ENCODE measurements around the gene NTMT1. TPM values are rescaled to one million over a fixed set of nuclear protein-coding genes. Genes with fewer than 3 reads are reported as not detected.
"Not testable (repeated sequence)": the region's sequence is repeated elsewhere in the genome, so short reads cannot be mapped to it uniquely, and the experiment has no call there.

NTMT1 gene
- total RNA-seq (ENCODE audit: insufficient read depth, low replicate concordance) = 13.5 TPM

DNA sequence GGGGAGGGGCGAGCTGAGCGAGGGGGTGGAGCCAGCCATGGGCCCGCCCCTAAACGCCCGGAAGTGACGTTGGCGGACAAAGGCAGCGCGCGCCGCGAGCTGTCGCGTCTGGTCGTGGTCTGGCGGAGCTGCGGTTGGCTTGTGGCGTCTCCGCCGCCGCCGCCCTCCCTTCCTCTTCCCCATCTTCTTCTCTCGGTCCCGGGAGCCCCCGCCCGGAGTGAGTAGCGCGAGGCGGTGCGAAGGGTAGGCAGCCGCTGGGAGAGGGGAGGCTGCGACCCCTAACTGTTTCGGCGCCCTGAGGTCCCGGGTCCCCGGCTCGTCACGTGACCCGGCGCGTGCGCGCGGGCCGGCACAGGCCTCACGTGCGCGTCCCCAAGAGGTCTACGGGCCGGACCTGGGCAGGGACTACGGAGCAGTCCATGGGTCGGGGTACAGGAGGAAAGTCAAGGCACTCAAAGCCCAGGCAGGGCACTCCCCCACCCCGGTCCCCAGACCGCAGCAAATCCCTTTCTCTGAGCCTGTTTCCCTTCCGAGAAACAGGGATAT lies at the start of gene NTMT1:
Gene NTMT1 (plus strand): TSS at position 85 of the 546 bp plus-strand sequence. CDS start 6,541 bp downstream, outside the sequence.
- DNase-seq (ENCODE audit: low spot score) = peak; percentile 84

DNA sequence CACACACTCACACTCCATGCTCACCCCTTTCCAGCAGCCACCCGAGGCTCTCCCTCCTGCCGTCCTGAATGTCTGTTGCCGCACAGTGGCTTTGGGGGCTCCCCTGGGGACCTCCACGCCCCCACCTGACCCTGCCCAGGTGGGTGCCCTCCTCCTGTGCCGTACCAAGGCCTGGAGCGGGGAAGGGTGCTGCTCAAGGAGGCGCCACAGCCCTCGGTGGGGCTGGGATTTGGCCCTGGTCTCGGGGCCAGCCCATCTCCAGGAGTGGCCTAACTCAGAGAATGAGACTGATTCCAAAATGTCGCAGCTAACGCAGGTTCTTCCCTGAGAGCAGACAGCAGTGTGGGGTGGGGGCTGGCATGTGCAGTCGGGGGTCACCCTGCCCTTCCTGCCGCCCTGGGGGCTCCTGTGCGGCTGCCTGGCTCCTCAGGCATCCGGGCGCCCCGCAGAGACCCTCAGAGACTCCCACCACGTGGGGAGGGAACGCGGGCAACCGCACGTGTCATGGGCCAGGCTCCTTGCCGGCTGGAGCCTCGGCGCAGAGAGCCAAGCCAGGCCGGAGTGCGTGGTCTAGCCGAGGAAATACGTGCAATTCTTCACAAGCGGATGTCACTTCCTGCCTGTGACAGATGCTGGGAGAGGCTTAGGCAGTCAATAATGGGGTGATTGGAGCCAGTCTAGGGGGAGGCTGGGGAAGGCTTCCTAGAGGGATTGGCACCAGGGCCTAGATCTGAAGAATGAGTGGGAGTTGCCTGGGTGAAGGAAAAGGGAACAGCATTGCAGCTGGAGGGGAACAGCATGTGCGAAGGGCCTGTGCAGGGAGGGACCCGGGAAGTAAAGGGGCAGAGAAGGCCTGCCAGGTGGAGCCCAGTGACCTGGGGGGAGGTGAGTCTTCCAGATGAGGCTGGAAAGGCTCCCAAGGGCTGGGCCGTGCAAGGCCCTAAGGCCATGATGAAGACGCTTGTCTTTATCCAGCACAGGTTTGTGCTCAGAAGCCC lies 49.1 kb upstream of the NTMT1 start:
- DNase-seq (ENCODE audit: low spot score) = no peak

DNA sequence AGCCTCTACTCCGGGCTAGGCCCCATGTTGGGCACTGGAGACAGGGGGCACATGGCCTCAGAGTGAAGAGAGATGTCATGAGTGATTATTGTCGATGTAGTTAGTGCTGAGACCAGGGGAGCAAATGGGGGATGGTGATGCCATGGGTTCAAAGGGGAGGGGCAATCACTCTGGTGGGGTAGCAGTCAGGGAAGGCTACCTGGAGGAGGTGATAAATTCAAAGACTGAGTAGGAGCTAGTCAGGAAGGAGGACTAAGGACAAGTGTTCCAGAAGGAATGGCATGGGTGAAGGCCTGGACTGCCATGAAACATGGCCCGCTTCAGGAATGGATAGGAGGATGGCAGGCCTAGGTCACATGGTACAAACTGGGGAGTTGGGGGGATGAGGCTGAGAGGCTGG lies 46.7 kb upstream of the NTMT1 start:
- no peak for DNase-seq (ENCODE audit: low spot score)

- DNase-seq (ENCODE audit: low spot score) = no peak
Measured at GRCh38 chr9:129580211-129580915, 45.6 kb upstream of the NTMT1 start.

- no peak for DNase-seq (ENCODE audit: low spot score)
Measured at GRCh38 chr9:129581505-129582189, 44.3 kb upstream of the NTMT1 start.

GRCh38 chr9:129582855-129583254 lies 43.1 kb upstream of the NTMT1 start:
- DNase-seq (ENCODE audit: low spot score) = no peak

DNA sequence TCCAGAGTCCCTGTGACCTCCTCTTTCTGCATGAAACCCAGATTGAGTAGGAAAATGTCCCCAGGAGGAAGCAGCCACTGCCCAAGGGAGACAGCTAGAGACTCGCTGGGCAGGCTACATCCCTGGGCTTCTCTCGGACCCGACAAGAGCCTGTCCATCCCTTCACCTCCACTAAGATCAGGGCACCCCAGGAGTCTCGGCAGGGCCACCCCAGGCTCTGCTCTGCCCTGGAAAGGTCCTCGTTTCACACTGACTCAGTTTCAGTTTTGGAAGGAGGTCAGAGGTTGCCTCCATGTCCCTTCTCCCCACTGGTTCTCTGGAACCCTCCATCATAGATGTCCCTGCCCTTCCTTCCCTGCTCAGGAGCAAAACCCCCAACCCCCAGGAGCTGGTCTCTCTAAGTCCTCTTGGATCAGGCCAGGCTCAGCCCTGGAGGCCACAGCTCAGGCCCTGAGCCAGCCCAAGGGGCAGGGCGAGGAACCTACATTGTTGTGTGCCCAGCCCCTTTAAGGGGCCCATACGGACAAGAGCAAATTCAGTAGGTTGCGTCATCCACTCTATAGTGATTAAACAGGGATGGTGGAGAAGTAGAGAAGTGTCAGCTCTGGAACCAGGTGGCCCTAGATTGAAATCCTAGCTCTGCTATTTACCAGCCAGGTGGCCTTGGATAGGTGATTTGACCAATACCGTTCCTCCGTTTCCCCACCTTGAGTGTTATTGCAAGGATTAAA lies 42.5 kb upstream of the NTMT1 start:
- no peak for DNase-seq (ENCODE audit: low spot score)

DNA sequence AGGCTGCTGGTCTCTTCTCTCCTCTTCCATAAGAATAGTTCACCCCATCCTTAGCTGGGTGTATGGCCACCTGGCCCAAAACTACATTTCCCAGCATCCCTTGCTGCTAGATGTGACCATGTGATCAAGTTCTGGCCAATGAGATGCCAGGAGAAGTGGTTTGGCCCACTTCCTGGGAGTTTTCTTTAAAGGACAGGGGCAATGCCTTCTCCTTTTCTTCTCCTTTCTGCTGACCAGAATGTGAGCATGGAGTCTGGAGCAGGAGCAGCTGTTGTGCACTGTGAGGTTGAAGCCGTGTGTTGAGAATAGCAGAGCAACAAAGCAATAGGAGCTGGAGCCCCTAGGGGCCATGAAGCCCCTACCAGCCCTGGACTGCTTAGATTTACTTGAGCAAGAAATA lies 41.8 kb upstream of the NTMT1 start:
- peak; percentile 88 for DNase-seq (ENCODE audit: low spot score)

GRCh38 chr9:129585352-129585751 lies 40.6 kb upstream of the NTMT1 start:
- no peak for DNase-seq (ENCODE audit: low spot score)

- DNase-seq (ENCODE audit: low spot score) = no peak
Measured at GRCh38 chr9:129586245-129586644, 39.7 kb upstream of the NTMT1 start.

DNA sequence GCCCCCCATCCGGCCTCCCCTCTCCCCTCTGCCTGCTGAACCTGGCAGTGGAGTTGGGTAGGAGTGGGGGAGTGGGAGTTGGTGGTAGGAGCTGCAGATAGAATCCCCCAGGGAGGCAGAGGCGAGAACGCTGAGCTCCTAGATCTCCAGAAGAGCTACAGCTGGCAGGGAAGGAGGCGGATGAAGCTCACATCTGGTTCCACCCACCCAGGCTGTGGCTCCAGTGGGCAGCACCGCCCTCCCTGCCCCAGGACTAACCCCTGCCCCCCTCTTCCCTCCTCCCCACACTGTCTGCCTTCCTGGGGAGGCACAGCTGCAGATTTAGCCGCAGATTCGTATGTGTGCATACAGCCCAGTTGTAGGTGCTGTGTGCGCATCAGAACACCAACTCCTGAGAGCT lies 39.3 kb upstream of the NTMT1 start:
- DNase-seq (ENCODE audit: low spot score) = peak; percentile 90

- peak; percentile 86 for DNase-seq (ENCODE audit: low spot score)
Measured at GRCh38 chr9:129587487-129588262, 38.3 kb upstream of the NTMT1 start.

DNA sequence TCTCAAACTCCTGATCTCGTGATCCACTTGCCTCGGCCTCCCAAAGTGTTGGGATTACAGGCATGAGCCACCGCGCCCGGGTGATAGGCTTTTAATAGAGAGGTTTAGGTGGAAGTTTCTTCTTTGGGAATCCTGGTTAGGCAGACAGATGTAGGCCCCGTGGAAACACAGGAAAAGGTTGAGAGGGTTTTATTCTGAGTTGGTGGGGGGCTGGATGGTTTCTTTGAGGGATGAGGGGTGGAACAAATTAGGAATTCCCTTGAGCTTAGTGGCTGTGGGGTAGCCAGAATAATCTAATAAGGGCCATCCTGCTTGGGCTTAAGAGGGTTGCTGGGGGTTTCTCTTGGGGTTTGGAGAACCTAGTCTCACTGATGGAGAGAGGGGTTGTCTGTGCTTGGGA lies 35.5 kb upstream of the NTMT1 start:
- DNase-seq (ENCODE audit: low spot score) = no peak

GRCh38 chr9:129591916-129592315 lies 34.0 kb upstream of the NTMT1 start:
- no peak for DNase-seq (ENCODE audit: low spot score)

DNA sequence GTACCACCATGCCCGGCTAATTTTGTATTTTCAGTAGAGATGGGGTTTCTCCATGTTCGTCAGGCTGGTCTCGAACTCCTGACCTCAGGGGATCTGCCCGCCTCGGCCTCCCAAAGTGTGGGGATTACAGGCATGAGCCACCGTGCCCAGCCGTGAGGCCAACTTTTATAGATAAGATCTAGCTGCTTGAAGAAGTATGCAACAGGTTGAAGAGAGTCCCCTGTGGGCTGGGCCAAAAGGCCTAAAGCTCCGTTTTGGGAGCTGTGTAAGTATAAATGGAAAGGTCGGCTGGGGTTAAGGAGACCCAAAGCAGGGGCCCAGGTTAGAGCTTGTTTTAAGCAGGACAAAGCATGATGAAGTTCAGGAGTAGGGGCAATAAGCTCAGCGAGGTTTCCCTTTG lies 33.2 kb upstream of the NTMT1 start:
- not testable (repeated sequence) for DNase-seq (ENCODE audit: low spot score)

DNA sequence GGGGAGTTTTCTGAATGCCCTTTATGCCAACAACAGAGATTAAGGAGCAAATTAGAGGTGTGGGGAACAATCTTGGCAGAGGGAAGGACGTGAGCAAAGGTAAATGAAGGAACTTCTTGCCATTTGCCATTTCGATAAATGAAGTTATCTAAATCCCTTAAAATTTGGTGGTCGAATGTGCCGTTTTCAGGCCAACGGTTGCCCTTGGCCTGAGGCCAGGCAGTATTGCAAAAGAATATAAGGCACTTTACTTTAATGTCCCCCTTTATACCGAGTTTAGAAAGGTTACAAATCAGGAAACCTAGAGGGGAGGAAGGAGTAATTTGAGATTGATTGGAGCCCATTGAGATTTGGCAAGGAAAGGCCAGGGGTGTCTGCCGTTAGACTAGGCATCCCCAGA lies 31.3 kb upstream of the NTMT1 start:
- no peak for DNase-seq (ENCODE audit: low spot score)

DNA sequence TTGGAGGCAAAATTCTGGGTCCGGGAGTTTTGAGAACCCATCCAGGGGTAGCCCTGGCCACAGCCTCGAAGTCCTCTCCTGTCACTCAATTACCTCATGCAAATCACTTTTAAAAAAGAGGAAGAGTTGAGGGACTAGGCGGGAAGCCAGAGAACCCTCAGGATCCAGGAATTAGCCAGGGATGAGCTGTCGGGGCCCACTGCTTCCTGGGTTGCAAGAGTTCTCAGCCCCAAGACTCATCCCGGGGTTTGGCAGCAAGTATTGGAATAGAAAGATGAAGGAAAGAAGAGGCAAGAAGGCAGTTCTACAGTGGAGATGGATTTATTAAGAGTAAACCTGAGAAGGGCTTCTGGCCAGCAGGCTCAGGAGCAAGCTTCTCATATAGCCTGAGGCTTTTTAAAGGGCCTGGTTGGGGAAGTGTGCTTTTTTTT lies 30.6 kb upstream of the NTMT1 start:
- DNase-seq (ENCODE audit: low spot score) = peak; percentile 73

DNA sequence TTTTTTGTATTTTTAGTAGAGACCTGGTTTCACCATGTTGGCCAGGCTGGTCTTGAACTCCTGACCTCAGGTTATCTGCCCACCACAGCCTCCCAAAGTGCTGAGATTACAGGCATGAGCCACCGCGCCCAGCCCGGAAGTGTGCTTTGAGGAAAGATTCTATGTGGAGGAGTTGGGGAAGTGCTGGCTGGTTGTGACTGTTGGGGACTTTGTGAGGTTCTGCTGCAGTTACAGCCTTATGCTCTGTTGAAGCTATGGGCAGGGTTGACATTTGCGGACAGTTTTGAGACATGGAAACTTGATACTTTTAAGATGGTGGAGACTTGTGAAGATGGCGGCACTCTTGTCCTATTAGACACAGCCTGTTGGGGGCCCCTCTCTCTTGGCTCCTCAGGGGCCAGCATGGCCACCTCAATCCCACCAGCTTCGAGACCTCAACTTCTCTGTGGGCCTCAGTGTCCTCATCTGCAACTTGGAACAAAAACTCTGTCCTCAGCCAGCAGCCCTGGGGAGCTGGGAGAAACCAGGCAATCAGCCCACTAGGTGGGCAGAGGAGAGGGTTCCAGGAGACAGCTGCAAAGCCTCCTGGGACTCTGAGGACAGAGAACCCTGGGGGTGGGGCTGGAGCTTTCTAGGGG lies 29.9 kb upstream of the NTMT1 start:
- DNase-seq (ENCODE audit: low spot score) = no peak

DNA sequence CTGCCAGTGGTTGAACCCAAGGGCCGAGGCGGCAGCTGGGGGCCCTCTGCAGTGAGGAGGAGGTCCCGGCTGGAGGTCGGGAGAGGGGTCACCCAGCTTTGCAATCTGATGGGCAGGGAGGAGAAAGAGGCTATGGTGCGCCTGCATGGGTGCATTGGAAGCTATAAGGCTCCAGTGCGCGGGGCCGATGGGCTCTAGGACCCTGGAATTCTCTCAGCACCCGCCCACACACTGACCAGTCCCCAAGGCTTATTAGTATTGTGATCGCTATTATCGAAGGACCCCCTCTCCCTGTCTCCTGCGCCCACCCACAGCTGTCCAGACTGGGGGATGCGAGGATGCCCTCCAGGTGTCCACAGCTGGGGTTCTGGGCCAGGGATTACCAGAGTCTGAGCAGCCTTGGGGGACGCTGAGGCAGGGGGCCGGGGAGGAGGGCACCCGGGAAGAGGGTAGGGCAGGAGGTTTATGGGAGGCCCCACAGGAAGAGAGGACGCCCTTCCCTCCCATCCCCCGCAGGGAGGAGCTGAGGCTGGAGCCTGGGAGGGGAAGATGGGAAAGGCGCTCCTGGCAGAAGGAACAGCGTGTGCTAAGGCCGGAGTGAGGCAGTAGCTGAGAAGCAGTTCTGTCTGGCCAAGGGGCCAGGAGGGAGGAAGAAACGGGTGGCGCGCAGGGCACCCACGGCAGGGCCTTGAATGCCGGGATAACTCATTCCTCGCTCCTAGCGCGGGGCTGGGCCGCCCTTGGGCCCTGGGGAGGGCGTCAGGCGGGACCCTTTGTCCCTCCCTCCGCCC lies 29.2 kb upstream of the NTMT1 start:
- DNase-seq (ENCODE audit: low spot score) = peak; percentile 90
